GM19324 (cell line): ENCODE measurements around the gene DHX35.
"Not testable (repeated sequence)": the region's sequence is repeated elsewhere in the genome, so short reads cannot be mapped to it uniquely, and the experiment has no call there.

ENCODE experiments used
- ATAC-seq: cut with Tn5 transposase; IDR thresholded peaks from one replicate; pipeline ENCODE4 v1.9.1; 2021; ENCODE audit warnings: mild to moderate bottlenecking, moderate library complexity; ENCODE audit not compliant: unreplicated experiment, low FRiP score

Gene DHX35

DNA sequence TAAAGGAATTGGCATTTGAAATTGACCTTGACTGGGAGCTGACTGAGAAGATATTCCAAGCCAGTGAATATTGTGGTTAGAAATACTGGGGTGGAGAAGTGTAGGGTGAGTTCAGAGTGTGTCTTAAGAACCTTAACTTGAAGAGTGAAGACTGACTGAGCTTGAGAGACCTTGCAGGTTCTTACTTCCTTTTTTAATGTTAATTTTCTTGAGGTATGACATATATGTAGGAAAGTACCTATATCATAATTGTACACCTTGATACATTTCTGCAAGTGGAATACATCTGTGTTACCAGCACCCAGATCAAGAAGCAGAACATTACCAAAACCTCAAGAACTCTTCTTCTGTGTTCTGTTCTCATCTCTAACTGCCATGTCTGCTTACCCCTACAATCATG lies 11.0 kb downstream of the DHX35 start:
- no peak for ATAC-seq

DNA sequence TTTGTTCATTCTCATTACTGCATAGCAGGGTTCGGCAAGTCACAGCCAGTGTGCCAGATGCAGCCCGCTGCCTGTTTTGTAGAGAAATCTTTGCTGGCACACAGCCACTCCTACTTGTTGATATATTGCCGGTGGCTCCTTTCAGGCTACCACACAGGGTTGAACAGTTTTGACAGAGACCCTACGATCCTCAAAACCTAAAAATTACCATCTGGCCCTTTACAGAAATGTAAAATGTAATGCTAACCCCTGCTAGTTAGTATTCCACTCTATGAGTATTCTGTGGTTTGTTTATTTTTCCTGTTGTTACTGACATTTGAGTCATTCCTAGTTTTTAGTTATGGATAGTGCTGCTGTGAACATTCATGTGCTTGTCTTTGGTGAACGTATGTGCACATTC lies 11.5 kb downstream of the DHX35 start:
- ATAC-seq: no peak

DNA sequence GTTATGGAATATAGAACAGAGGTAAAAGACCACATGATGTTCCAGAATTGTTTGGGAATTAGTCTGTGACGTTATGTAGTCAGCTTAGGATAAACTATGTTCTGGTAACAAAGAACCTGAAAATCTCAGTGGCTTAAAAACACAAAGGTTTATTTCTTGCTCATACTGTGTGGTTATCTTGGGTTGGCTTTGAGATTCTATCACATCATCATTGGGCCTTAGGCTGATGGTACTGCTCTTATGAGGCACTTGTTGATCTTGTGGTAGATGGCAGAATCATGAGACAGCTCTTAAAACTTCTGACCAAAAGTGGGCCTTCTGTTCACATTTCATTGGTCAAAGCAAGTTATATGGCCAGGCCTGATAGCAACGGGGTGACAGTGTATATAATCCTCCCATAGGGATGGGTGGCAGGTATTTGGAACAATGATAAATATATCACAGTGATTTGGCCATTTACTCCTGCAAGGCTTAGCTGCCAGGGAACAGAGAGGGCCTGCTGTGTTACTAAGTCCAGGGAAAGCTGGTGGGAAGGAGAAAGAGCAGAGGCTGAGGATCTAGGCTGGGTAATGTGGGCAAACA lies 13.5 kb downstream of the DHX35 start:
- no peak for ATAC-seq

DNA sequence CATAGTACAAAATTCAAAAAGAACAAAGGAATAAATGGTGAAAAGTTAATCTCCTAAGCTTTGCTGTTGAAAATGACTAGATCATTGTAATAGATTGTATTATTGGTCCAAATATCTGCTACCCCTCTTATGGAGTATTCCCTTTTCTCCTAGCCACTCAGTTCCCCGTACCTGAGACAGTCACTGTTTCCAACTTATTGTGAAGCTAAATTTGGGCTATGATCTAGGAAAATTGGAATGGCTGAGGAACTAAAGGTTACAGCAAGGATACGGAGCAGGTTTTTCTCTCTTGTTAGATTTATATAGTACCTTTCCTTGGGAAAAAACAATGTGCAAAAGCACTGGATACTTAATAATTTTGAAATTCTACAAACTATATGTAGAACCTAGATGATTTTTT lies 17.3 kb downstream of the DHX35 start:
- ATAC-seq: no peak

DNA sequence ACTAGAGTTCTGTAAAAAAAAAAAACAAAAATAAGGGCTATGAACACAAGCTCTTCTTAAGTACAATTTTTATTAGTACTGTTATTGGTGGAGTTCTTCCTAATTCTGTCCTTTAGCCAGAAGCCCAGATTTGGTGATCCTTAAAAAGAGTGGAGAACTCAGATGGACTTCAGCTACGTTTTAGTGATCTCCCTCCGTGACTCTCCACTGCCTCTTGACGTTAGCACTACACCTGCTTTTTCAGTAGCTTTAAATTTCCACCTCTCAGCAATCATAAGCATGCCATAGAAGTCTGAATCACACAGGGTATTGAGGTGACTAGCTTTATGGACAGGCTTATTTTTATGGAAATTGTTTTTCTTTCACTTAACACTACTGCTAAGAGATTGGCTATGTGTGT lies 17.7 kb downstream of the DHX35 start:
- ATAC-seq: no peak

DNA sequence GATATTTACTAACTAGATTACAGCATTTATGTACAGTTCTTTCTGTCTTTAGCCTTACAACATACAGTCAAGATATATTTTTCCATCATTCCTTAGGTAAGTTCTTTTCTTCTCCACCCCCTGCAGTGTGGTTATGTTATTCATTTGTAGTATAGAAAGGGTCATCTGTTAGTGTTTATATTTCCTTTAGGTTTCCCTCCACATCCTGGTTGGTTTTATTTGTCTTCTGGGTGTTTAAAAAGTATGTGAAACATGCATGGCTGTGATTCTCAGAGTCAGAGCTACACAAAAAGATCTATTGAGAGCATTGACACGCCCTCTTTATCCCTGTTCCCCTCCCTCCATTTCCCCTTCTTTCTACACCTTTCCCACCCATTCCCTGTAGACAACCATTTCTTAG lies 20.1 kb downstream of the DHX35 start:
- ATAC-seq: no peak

DNA sequence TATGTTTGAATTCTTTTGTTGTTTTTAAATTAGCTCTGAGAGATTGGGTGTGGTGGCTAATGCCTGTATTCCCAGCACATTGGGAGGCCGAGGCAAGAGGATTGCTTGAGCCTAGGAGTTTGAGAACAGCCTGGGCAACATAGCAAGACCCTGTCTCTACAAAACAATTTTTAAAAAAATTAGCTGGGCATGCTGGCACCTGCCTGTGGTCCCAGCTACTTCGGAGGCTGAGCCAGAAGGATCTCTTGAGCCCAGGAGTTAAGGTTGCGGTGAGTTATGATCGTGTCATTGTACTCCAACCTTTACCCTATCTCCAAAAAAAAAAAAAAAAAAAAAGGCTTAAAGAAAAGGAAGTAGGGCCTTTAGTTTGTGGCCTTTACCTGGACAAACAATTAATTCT lies 22.9 kb downstream of the DHX35 start:
- no peak for ATAC-seq

DNA sequence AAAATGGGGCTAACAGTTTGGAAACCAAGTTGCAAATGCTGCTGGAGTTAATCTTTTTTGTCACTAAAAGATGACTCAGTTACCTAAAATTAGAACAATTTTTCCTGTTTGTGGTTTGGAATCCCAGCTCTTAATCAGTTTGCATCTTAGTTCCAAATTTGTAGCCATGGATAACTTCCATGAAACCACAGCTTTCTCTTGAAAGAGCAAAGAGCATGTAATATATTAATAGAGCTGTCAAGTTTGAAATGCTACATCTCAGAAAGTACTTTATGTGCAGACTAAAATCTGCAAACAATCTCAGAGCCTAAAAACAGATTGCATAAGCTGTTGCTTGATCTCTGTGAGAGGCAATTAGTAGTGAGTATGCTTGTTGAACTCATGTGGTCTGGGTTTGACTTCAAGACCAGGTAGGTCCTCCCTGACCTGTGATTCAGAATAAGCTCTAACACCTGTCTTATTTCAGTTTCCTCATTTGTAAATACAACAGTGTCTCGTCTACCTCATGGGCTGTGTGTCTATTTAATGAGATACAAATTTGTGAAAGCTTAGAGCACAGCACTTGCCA lies 23.5 kb downstream of the DHX35 start:
- no peak for ATAC-seq

DNA sequence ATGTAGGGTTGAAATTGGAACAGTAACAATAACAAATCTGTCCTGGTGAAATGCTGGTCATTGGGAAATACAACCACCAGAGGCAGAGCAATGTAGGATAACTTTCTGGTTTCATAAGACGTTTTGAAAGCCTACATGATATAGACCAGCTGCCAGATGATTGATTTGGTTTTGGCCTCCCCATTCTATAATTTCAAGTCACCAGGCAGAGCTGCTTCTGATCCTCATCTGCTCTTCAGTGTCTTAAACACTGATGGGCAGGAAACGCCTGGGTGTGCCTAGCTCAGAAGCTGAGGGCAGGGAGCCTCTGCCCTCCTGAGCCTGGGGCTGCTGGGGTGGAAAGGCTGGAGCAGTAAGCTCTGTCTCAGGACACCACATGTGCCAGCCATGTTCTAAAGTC lies 24.5 kb downstream of the DHX35 start:
- no peak for ATAC-seq

DNA sequence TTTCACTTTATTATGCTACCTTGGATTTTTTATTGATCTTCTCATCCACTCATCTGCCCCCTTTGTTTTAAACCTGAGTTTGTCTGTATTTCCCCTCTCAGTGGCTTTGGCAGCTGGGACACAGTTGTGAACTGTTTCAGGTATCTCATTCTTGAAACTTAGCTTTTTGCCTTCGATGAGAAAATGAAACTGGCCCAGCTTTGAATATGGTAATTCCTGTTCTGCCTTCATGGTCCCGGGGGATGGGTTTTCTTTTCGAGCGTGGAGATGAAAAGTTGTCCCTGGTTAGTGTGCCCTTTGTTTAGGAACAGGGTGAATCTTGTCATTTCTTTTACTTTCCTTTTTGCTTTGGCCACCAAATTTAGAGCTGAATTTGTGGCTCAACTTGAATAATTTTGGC lies 25.6 kb downstream of the DHX35 start:
- ATAC-seq: no peak

DNA sequence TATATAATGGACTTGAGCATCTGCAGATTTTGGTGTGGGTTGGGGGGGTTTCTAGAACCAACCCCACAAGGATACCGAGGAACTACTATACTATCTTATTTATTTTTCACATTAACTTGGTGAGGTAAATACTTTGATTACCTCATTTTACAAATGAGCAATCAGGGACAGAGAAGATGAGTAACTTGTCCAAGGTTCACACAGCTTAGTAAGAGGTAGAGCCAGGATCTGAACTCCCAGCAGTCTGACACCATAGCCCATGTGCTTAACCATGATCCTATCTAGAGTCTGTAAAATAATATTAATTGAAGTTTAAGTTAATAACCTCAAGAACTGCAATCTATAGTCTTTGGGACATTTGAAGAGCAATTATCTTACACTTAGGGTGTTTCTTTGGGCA lies 28.6 kb downstream of the DHX35 start:
- ATAC-seq: no peak

DNA sequence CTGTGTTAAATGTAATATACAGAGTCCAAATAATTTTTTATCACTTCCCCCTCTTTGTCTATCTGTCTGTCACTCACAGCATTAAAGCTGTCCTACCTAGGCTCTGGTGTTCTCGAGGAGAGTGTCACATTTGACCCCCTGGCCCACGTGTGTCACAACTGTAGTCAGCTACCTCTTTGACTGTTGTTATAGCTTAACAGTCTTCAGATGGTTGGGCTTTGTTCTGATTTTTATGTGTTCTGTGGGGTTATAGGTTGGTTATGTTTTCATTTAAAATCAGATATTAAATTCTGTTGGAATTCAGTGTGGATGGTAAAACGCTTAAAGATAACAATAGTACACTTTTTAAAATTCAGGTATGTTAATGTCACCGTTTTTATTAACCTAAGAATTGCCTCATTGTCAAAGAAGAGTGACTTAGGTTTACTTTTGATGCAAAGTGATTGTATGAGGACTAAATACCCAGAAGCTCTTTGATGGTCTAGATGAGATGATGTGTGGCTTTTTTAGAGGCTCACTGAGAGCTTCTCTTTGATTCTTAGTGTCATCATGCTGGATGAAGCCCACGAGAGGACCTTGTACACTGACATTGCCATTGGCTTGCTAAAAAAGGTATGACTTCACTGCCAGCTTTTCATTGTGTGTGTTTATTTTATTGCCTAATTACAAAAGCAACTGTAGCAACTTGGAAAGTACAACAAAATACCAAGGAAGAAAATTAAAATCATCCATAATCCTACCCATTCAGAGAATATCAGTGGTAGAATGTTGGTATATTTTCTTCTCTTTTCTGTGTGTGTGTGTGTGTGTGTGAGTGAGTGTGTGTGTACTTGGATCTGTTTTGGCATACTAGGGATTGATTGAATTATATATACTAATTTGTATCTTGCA lies 29.9 kb downstream of the DHX35 start:
- no peak for ATAC-seq

DNA sequence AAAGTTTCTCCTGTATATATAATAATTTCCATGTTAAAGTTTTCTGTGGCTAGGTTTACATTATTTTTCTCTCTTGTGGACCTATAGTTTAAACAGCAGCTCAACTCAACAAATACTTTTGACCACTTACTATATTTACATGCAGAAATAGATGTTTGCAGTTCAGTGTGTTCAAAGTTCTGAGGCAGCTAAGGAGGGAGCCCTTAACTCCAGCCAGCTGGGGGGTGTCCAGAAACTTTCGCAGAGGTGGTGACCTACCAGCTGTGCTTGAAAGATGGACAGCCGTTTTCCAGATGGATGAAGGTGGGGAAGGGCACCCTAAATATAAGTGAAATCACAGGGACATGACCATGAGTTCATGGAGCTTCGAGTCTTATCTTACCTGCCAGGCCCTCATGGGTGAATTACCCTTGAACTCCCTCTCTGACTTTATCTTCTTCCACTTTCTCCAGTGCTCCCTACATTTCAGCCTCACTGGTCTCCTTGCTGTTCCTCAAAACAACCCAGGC lies 33.4 kb downstream of the DHX35 start:
- no peak for ATAC-seq

DNA sequence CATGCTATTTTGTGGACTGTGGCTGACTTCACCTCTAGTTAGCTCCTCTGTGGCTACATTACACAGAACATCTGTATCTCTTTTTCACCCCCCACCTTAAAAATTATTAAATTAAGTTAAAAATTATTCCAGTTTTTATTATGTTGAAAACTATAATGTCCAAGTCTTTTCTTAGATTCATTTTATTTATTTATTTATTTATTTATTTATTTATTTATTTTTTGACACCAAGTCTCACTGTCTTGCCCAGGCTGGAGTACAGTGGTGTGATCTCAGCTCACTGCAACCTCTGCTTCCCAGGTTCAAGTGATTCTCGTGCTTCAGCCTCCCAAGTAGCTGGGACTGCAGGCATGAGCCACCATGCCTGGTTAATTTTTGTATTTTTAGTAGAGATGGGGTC lies 34.7 kb downstream of the DHX35 start:
- not testable (repeated sequence) for ATAC-seq

DNA sequence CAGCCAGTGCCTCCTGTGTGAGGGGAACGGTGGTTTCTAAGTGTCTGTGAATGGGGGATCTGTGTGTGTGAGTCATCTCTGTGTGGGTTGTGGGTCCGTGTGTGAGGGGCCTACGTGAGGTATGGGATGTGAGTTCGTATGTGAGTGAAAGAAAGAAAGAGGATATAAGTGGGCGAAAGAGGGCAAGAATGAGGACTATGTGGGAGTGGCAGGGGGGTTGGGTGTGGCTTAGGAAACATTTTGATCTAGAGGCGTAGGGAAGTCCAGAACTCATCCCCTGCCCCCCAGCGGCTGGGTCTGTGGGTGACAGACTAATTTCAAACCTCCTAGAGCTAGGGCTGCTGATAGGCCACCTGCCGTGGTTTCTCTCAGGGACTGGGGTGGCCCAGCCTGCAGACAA lies 35.5 kb downstream of the DHX35 start:
- no peak for ATAC-seq

DNA sequence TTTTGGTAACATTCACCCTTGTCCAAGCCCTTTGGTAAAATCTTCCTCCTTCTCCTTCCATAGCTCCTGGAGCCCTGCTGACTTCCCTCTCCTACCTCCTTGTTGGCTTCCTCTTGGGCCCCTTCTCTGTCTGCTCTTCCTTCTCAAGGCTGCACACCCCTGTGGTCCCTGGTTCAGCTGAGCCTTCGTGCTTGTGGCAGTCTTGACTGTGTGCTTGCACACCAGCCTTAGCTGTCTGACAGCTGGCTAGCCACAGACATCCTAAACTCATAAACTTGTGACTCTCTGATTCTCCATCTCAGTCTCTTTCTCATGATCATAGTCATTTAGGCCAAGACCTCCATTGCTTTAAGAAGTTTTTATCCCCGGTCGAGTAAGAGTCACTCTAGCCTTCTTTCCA lies 37.1 kb downstream of the DHX35 start:
- ATAC-seq: no peak

DNA sequence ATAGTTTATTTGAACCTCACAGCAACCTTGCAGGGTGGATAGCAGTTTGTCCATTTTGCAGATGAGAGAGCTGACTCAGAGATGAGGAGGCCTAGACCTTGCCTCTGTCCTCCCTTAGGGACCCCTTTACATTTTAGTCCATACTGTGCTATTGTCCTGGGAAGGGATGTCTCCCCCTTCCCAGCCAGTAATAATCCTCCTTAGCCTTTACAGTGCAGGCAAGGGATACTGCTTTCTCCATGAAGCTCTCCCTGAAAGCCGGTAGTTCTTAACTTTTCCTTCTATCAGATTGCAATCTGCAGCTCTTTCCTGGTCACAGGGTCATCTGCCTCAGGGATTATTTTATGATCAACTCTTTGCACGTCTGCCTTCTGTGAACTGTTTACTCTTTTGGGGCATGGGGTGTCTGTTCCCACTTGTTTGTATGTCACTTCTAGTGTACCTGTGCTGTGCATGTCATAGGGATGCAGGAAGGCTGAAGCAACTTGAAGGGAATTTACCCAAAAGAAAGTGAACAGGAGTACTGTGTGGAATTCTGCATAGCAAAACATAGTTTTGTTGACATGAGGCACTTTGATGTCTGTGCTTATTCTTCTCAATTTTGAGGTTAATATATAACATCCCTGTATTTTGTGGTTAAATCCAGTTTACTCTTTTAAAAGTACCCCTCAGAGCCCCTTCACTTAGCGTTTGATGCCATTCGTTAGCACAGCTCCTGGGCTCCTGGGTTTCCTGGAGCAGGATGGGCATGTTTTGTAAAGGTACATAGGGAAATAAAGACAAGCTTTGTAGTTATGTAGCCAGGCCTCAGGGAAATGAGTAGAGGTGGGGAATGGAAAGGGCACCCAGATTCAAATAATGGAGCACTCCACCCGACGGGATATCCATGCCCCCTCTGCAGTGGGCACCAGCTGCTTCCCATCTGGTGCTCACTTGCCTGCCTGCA lies 38.1 kb downstream of the DHX35 start:
- ATAC-seq: no peak

DNA sequence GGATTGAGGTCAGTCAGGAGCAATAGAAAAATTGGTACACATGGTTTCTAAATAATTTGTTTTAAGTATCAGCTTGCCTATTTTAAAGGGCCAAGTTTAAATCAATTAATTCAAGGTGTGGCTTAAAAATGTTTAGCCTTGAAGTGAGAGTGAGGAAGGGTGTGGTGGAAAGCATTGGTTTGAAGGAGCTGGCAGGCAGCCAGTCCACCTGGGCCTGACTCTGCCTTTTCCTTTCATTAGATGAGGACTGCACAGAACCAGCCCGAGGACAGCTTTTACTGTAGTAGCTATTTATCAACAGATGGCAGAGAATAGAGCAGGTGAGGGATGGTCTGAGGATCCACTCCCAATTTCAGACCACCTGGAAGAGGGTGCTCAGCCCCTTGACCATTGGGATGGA lies 42.4 kb downstream of the DHX35 start:
- ATAC-seq: no peak

DNA sequence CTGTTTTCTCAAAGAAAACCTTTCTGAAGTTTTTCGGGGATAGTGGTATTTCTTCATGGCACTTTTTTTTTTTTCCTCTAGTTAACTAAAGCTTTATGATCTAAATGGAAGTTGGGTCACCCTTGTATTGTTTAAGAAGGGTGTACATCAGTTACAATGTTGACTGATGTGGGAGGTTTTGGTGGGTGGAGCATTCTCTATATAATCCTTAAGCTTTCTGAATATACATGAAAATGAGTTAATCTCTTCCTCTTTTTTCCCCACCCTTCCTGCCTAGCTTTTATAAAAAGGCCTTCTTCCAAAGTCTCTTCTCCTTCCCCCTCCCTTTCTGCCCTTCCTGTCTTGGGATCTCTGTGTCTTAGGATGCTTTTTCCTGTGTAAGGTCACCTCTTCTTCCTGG lies 47.2 kb downstream of the DHX35 start:
- no peak for ATAC-seq

DNA sequence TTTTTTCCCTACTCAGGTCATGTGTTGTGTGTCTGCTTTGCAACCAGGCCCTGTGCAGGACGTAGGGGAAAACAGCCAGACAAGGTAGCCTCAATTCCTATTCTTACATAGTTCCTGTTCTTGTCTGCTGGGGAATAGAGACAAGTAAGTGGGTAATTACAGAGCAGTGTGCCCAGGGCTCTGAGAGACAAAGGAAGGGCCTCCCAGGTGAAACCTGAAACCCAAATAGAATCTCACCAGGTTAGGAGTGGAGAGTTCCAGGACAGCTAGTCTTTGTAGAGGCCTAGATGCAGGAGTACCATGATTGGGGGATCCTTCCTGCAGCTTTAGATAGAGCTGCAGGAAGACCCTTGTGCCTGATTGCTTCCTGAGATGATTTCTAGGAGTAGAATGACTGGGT lies 48.4 kb downstream of the DHX35 start:
- no peak for ATAC-seq

DNA sequence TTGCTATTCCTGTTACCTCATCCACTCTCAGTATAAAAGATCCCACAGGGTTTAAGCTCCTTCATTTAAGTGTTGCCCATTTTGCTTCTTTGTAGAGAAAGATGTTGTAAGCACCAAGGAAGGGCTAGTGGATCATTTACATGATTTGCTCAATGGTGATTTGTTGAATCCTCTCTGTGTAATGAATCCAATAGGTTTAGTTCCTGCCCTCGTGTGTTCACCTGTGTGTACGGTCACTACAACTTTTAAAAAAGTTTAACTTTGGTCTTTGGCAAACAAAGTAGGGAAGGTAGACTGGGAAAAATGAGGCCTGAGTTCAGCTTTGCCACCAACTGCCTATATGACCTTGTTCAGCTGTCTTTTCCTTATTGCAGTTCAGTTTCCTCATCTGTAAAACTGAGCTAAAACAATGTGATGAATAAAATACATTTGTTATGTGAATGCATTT lies 51.5 kb downstream of the DHX35 start:
- no peak for ATAC-seq
